ENCODE data around the gene CCDC177. TPM values are rescaled to one million over a fixed set of nuclear protein-coding genes. Genes with fewer than 3 reads are reported as not detected.

Gene CCDC177
- not detected in 2 replicates for polyA plus RNA-seq (2011; rRNA removed)
- polyA minus RNA-seq (2011; rRNA and poly(A)+ RNA removed): not detected in 2 replicates

DNA sequence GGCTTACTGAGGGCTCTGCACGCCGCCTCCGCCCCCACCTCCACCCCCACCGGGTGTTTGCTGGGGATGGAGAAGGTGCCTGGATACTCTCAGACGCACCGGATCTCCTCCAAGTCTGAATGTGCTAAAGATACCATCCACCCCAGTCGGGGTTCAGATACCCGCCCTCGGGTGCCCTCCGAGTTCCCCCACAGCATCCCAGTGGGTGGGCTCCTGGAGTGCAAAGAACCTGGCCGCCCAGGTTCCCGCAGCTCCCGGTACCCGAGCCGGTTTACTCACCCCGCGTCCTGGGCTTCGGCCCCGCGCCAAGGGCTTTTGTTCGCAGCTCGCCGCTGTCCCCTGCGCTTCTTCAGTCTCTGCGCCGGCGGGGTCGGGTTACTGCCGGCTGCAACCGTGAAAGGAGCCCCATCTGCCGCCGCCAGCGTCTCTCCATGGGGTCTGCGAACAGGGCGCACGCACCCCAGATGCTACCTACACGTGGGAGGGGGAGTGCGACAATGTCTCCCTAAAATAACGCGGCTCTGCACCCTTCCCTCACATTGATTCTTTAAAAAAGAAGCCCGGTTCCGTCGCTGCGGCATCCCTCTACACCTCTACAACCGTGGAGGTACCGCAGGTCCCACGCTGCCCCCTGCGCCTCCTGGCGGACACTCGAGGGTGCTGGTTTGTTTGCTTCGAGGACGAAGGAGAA lies at the start of gene CCDC177:
TSS of gene CCDC177 (minus strand) at position 609 of the 691 bp plus-strand sequence. CDS start 1,249 bp downstream, outside the sequence.
- Histone ChIP-seq H3K4me3 (ENCODE audit: low read depth, low read length) (no peak within 1 kb of the TSS), H3K27me3 (ENCODE audit: control insufficient read depth, insufficient read depth, low read length) (peaks cover 47% of the 10 kb centered on the region), H3K36me3 (ENCODE audit: control insufficient read depth, insufficient read depth, low read length) (no peaks in the 10 kb centered on the region)
- ChIA-PET CTCF (interaction anchor here (0.6 to 6.3 kb wide), 26 partner anchors 9 to 505 kb away, joined by 3 to 64 read pairs (median 4); no protein-coding TSS in a partner anchor), POLR2A (interaction anchor here (0.6 kb wide), 1 partner anchor 35 kb away, joined by 3 read pairs; no protein-coding TSS in a partner anchor)
- no peak for DNase-seq (ENCODE audit: low read depth)
- TF ChIP-seq, protein P1, sequence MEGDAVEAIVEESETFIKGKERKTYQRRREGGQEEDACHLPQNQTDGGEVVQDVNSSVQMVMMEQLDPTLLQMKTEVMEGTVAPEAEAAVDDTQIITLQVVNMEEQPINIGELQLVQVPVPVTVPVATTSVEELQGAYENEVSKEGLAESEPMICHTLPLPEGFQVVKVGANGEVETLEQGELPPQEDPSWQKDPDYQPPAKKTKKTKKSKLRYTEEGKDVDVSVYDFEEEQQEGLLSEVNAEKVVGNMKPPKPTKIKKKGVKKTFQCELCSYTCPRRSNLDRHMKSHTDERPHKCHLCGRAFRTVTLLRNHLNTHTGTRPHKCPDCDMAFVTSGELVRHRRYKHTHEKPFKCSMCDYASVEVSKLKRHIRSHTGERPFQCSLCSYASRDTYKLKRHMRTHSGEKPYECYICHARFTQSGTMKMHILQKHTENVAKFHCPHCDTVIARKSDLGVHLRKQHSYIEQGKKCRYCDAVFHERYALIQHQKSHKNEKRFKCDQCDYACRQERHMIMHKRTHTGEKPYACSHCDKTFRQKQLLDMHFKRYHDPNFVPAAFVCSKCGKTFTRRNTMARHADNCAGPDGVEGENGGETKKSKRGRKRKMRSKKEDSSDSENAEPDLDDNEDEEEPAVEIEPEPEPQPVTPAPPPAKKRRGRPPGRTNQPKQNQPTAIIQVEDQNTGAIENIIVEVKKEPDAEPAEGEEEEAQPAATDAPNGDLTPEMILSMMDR (IDR thresholded peaks at IDR 0.05; ENCODE audit: insufficient read depth, low read depth, low read length): peak; percentile 96

DNA sequence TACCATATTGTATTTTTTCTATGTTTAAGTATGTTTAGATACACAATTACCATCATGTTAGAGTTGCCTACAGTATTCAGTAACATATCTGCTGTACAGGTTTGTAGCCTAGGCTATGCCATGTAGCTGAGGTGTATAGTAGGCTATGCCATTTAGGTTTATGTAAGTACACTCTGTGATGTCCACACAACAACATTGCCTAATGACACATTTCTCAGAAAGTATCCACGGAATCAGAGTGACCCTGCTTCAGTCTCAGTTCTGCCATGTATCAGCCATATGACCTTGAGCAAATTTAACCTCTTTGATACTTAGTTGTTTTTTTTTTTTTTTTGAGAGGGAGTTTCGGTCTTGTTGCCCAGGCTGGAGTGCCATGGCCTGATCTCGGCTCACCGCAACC lies 49.5 kb upstream of the CCDC177 start:
- CTCF ChIA-PET: interaction anchor here (0.9 kb wide), 1 partner anchor 39 kb away, joined by 4 read pairs; no protein-coding TSS in a partner anchor
- H3K36me3 ChIP-seq (ENCODE audit: control insufficient read depth, insufficient read depth, low read length): no peaks in the 10 kb centered on the region
- H3K4me3 ChIP-seq (ENCODE audit: low read depth, low read length): no peak overlapping the region
- POLR2A ChIA-PET: interaction anchor here (0.5 kb wide), 1 partner anchor 12 kb away, joined by 3 read pairs; no protein-coding TSS in a partner anchor
- no peak for DNase-seq (ENCODE audit: low read depth)
- no peaks in the 10 kb centered on the region for H3K27me3 ChIP-seq (ENCODE audit: control insufficient read depth, insufficient read depth, low read length)
- TF ChIP-seq, protein P1 (IDR thresholded peaks at IDR 0.05; ENCODE audit: insufficient read depth, low read depth, low read length): no peak

DNA sequence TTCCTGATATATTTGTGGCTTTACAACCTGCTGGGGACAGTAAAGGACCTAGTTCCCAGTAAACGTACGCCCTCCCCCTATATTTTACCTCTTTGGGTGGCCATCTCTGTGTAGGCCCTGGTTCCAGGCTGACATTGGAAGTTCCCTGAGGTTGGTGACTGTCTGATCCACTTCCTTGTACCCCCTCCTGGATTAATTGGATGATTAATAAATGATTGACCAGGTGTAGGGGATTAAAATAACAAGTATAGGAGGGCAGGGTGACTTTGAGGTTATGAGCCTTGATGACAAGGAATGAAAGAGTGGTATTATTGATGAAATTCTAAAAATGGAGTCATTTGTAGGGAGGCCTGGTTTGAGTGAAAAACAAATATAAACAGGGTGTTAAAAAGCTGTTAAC lies 46.3 kb upstream of the CCDC177 start:
- TF ChIP-seq, protein P1 (IDR thresholded peaks at IDR 0.05; ENCODE audit: insufficient read depth, low read depth, low read length): no peak
- ChIA-PET POLR2A (no interaction called here), CTCF (interaction anchor here (1.5 kb wide), 1 partner anchor 20 kb away, joined by 3 read pairs; no protein-coding TSS in a partner anchor)
- no peaks in the 10 kb centered on the region for H3K36me3 ChIP-seq (ENCODE audit: control insufficient read depth, insufficient read depth, low read length)
- H3K27me3 ChIP-seq (ENCODE audit: control insufficient read depth, insufficient read depth, low read length): no peaks in the 10 kb centered on the region
- DNase-seq (ENCODE audit: low read depth): no peak
- no peak overlapping the region for H3K4me3 ChIP-seq (ENCODE audit: low read depth, low read length)

DNA sequence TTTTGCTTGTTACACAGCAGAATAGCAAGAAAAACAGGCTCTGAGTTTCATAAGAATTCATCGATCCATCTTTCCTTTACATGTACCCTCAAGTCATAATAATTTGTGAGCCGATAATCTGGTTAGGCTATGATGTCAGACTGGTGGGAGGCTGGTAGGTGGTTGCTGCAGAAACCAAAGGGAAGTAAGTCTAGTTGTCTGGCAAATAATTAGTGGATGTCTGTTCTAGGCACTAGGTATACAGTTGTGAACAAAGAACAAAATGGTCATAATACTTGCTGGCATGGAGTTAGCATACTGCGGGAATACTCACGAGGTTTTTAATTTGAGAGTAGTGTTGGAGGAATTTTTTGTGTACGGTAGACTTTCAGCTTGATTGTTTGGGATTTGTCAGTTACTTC lies 45.5 kb upstream of the CCDC177 start:
- CTCF ChIA-PET: interaction anchor here (1.5 kb wide), 1 partner anchor 19 kb away, joined by 3 read pairs; no protein-coding TSS in a partner anchor
- Histone ChIP-seq H3K27me3 (ENCODE audit: control insufficient read depth, insufficient read depth, low read length) (no peaks in the 10 kb centered on the region), H3K36me3 (ENCODE audit: control insufficient read depth, insufficient read depth, low read length) (no peaks in the 10 kb centered on the region), H3K4me3 (ENCODE audit: low read depth, low read length) (no peak overlapping the region)
- DNase-seq (ENCODE audit: low read depth): no peak
- POLR2A ChIA-PET: no interaction called here
- TF ChIP-seq, protein P1 (IDR thresholded peaks at IDR 0.05; ENCODE audit: insufficient read depth, low read depth, low read length): no peak

DNA sequence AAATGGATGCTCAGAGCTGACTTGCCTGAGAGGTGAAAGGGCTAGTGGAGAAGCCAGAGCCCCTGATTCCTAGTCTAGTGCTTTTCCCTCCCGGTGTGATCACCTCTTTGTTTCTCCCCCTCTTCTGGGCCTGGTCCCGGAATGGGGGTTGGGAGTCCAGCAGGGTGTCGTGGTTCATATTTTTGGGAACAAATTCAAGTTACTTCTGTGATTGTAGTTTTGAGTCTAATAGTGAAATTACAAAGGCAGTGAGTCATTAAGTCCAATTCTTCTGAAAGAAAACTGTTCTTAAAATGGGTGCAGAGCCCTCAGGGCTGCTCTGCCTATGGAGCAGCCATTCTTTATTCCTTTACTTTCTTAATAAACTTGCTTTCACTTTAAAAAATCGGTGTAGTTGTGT lies 44.3 kb upstream of the CCDC177 start:
- H3K27me3 ChIP-seq (ENCODE audit: control insufficient read depth, insufficient read depth, low read length): no peaks in the 10 kb centered on the region
- H3K4me3 ChIP-seq (ENCODE audit: low read depth, low read length): no peak overlapping the region
- CTCF ChIA-PET: no interaction called here
- POLR2A ChIA-PET: no interaction called here
- no peak for DNase-seq (ENCODE audit: low read depth)
- TF ChIP-seq, protein P1 (IDR thresholded peaks at IDR 0.05; ENCODE audit: insufficient read depth, low read depth, low read length): no peak
- no peaks in the 10 kb centered on the region; the same call in 1 of the 2 replicates for H3K36me3 ChIP-seq (ENCODE audit: control insufficient read depth, insufficient read depth, low read length)
